Activated CD4-positive, alpha-beta memory T cell treated with anti-CD3 and anti-CD28 coated beads for 36 hours (primary cell): ENCODE data around the gene CCDC24. TPM values are rescaled to one million over a fixed set of nuclear protein-coding genes. Genes with fewer than 3 reads are reported as not detected.

Experiments
- CTCF ChIA-PET: fragments of 350-600 bp; sonication (Branson Sonifier 250); formaldehyde crosslinking; loops from one replicate; lab custom pipeline; 2021; ENCODE audit warnings: antibody characterized with exemption, inconsistent platforms; lab: Charles Lee
- POLR2A ChIA-PET: fragments of 350-600 bp; sonication (Branson Sonifier 250); formaldehyde crosslinking; loops from one replicate; lab custom pipeline; 2021; ENCODE audit warnings: antibody characterized with exemption; lab: Charles Lee
- DNase-seq: peaks from one replicate; pipeline ENCODE4 v3.0.0-alpha.2; 2020
- H3K27ac Mint-ChIP-seq: one replicate; pipeline ENCODE4 v1.8.0; 2021; ENCODE audit warnings: mixed read lengths
- H3K27me3 Mint-ChIP-seq: one replicate; pipeline ENCODE4 v1.8.0; 2021; ENCODE audit warnings: mixed read lengths
- H3K36me3 Mint-ChIP-seq: one replicate; pipeline ENCODE4 v1.8.0; 2021; ENCODE audit warnings: mixed read lengths
- H3K4me1 Mint-ChIP-seq: one replicate; pipeline ENCODE4 v1.8.0; 2021; ENCODE audit warnings: low read depth, mixed read lengths
- H3K4me3 Mint-ChIP-seq: one replicate; pipeline ENCODE4 v1.8.0; 2021; ENCODE audit warnings: mild to moderate bottlenecking, mixed read lengths
- H3K9me3 Mint-ChIP-seq: one replicate; pipeline ENCODE4 v1.8.0; 2021; ENCODE audit warnings: mixed read lengths
- intact Hi-C: fragments of 100-400 bp; cut with micrococcal nuclease; formaldehyde crosslinking; loops from one replicate; pipeline ENCODE4 v1.15.1; 2023
- total RNA-seq, 2 experiments: library from RNA; stranded (reverse); gene quantifications; one replicate each; pipeline ENCODE4 v1.2.3, GENCODE V29; 2021

The CCDC24 gene
- 1 to 10 TPM; 2.7 to 2.8 TPM for total RNA-seq

- no peaks in the 10 kb centered on the region for H3K9me3 Mint-ChIP-seq
- DNase-seq = peak; percentile 84
- ChIA-PET POLR2A (interaction anchor here (1.2 kb wide), 1 partner anchor 17 kb away, joined by 7 read pairs; the partner anchor contains the start of gene ATP6V0B), CTCF (interaction anchor here (0.7 to 3.8 kb wide), 4 partner anchors 14 to 56 kb away, joined by 3 to 23 read pairs (median 12); no protein-coding TSS in a partner anchor)
- intact Hi-C loops = loop anchor here (5.0 kb wide), 1 partner anchor 41 kb away; the partner anchor contains the start of gene SLC6A9
- no peaks in the 10 kb centered on the region for H3K36me3 Mint-ChIP-seq
- H3K27ac Mint-ChIP-seq = peak within 1 kb of the TSS; percentile 56
- H3K4me3 Mint-ChIP-seq = peak within 1 kb of the TSS; percentile 86
- peaks cover 11% of the 10 kb centered on the region for H3K4me1 Mint-ChIP-seq
- no peaks in the 10 kb centered on the region for H3K27me3 Mint-ChIP-seq
Measured at GRCh38 chr1:43991476-43992231, at the start of gene CCDC24. Gene CCDC24 (plus strand): TSS chr1:43991599. CDS start chr1:43991879, 280 bp downstream.

- intact Hi-C loops = no loop called here
- H3K27me3 Mint-ChIP-seq = no peaks in the 10 kb centered on the region
- POLR2A ChIA-PET = no interaction called here
Measured at GRCh38 chr1:43942411-43942810, 49.0 kb upstream of the CCDC24 start.

GRCh38 chr1:43944860-43945259 lies 46.5 kb upstream of the CCDC24 start:
- H3K4me1 Mint-ChIP-seq = peaks cover 36% of the 10 kb centered on the region

More at GRCh38 chr1:43942411-43942810, 49.0 kb upstream of the CCDC24 start:
- Mint-ChIP-seq H3K36me3 (peaks cover 3% of the 10 kb centered on the region), H3K4me3 (no peak overlapping the region), H3K27ac (no peak overlapping the region), H3K9me3 (no peaks in the 10 kb centered on the region), H3K4me1 (peaks cover 19% of the 10 kb centered on the region)
- CTCF ChIA-PET = interaction anchor here (1.5 to 5.8 kb wide), 2 partner anchors 8 to 94 kb away, joined by 4 to 122 read pairs; partner anchors contain the start of gene ARTN
- DNase-seq = no peak

GRCh38 chr1:43945674-43946235 lies 45.6 kb upstream of the CCDC24 start:
- intact Hi-C loops = loop anchor here (1.0 to 5.0 kb wide), 7 partner anchors 24 to 418 kb away; partner anchors contain the start of genes ATP6V0B, KDM4A and ST3GAL3
- no peak for DNase-seq
- no peaks in the 10 kb centered on the region for H3K27me3 Mint-ChIP-seq
- H3K36me3 Mint-ChIP-seq = peaks cover 6% of the 10 kb centered on the region
- peaks cover 41% of the 10 kb centered on the region for H3K4me1 Mint-ChIP-seq
- peak overlapping the region; percentile 88 for H3K4me3 Mint-ChIP-seq
- H3K9me3 Mint-ChIP-seq = no peaks in the 10 kb centered on the region
- POLR2A ChIA-PET = interaction anchor here (0.6 to 2.3 kb wide), 5 partner anchors 11 to 239 kb away, joined by 3 to 7 read pairs (median 3); partner anchors contain the start of genes ATP6V0B, DPH2 and ST3GAL3
- CTCF ChIA-PET = interaction anchor here (0.6 to 5.8 kb wide), 12 partner anchors 9 to 416 kb away, joined by 3 to 122 read pairs (median 6); partner anchors contain the start of genes ARTN, DPH2 and KDM4A
- H3K27ac Mint-ChIP-seq = peak overlapping the region; percentile 87

More at GRCh38 chr1:43944860-43945259, 46.5 kb upstream of the CCDC24 start:
- CTCF ChIA-PET = interaction anchor here (0.9 to 5.8 kb wide), 6 partner anchors 8 to 415 kb away, joined by 3 to 122 read pairs (median 6); partner anchors contain the start of genes ARTN and KDM4A
- H3K27ac Mint-ChIP-seq = peak overlapping the region; percentile 87
- H3K4me3 Mint-ChIP-seq = peak overlapping the region; percentile 88
- H3K36me3 Mint-ChIP-seq = peaks cover 3% of the 10 kb centered on the region
- POLR2A ChIA-PET = no interaction called here
- H3K9me3 Mint-ChIP-seq = no peaks in the 10 kb centered on the region
- no peak for DNase-seq
- intact Hi-C loops = loop anchor here (5.0 kb wide), 1 partner anchor 418 kb away; no protein-coding TSS in a partner anchor
- H3K27me3 Mint-ChIP-seq = no peaks in the 10 kb centered on the region

- intact Hi-C loops = loop anchor here (1.0 to 5.0 kb wide), 7 partner anchors 23 to 419 kb away; partner anchors contain the start of genes ATP6V0B, KDM4A and ST3GAL3
- peak; percentile 98 for DNase-seq
- Mint-ChIP-seq H3K36me3 (peaks cover 6% of the 10 kb centered on the region), H3K27ac (peak within 1 kb of the TSS; percentile 87), H3K27me3 (no peaks in the 10 kb centered on the region), H3K4me1 (peaks cover 41% of the 10 kb centered on the region), H3K9me3 (no peaks in the 10 kb centered on the region), H3K4me3 (peak within 1 kb of the TSS; percentile 88)
- ChIA-PET CTCF (interaction anchor here (0.6 to 5.8 kb wide), 14 partner anchors 12 to 417 kb away, joined by 3 to 122 read pairs (median 6); partner anchors contain the start of genes ARTN, DPH2 and KDM4A), POLR2A (interaction anchor here (0.6 to 2.3 kb wide), 7 partner anchors 11 to 239 kb away, joined by 3 to 11 read pairs (median 3); partner anchors contain the start of genes ATP6V0B, DPH2 and ST3GAL3)
Measured at GRCh38 chr1:43946236-43947060, 45.0 kb upstream of the CCDC24 start, which contains the start of gene IPO13. Gene IPO13 (plus strand): TSS chr1:43946950. CDS start chr1:43947601, 651 bp downstream.

- no peak for DNase-seq
- Mint-ChIP-seq H3K27me3 (no peaks in the 10 kb centered on the region), H3K36me3 (peaks cover 6% of the 10 kb centered on the region), H3K4me1 (peaks cover 44% of the 10 kb centered on the region), H3K4me3 (peak overlapping the region; percentile 88), H3K27ac (peak overlapping the region; percentile 87), H3K9me3 (no peaks in the 10 kb centered on the region)
- intact Hi-C loops = loop anchor here (5.0 kb wide), 1 partner anchor 420 kb away; no protein-coding TSS in a partner anchor
- ChIA-PET POLR2A (interaction anchor here (0.6 to 2.3 kb wide), 5 partner anchors 12 to 1101 kb away, joined by 3 to 11 read pairs (median 3); partner anchors contain the start of genes ATP6V0B and ZNF691), CTCF (interaction anchor here (0.7 to 5.8 kb wide), 8 partner anchors 13 to 184 kb away, joined by 3 to 122 read pairs (median 8); partner anchors contain the start of genes ARTN and DPH2)
Measured at GRCh38 chr1:43947061-43947873, 44.1 kb upstream of the CCDC24 start.

GRCh38 chr1:43947874-43948437 lies 43.4 kb upstream of the CCDC24 start:
- ChIA-PET POLR2A (interaction anchor here (0.9 to 2.3 kb wide), 4 partner anchors 12 to 1102 kb away, joined by 3 to 11 read pairs (median 5); partner anchors contain the start of genes ATP6V0B and ZNF691), CTCF (interaction anchor here (3.2 to 5.8 kb wide), 2 partner anchors 14 to 184 kb away, joined by 18 to 122 read pairs; partner anchors contain the start of gene ARTN)
- peaks cover 44% of the 10 kb centered on the region for H3K4me1 Mint-ChIP-seq
- intact Hi-C loops = loop anchor here (5.0 kb wide), 1 partner anchor 421 kb away; no protein-coding TSS in a partner anchor
- no peaks in the 10 kb centered on the region for H3K9me3 Mint-ChIP-seq
- peak overlapping the region; percentile 88 for H3K4me3 Mint-ChIP-seq
- H3K36me3 Mint-ChIP-seq = peaks cover 6% of the 10 kb centered on the region
- no peak overlapping the region for H3K27ac Mint-ChIP-seq
- H3K27me3 Mint-ChIP-seq = no peaks in the 10 kb centered on the region
- no peak for DNase-seq

GRCh38 chr1:43949678-43950077 lies 41.7 kb upstream of the CCDC24 start:
- no peaks in the 10 kb centered on the region for H3K27me3 Mint-ChIP-seq
- no peaks in the 10 kb centered on the region for H3K9me3 Mint-ChIP-seq
- H3K36me3 Mint-ChIP-seq = peaks cover 6% of the 10 kb centered on the region
- intact Hi-C loops = loop anchor here (5.0 kb wide), 1 partner anchor 422 kb away; no protein-coding TSS in a partner anchor
- H3K4me1 Mint-ChIP-seq = peaks cover 39% of the 10 kb centered on the region
- CTCF ChIA-PET = interaction anchor here (2.9 to 3.2 kb wide), 2 partner anchors 14 to 186 kb away, joined by 18 to 29 read pairs; partner anchors contain the start of gene ARTN
- no peak overlapping the region for H3K27ac Mint-ChIP-seq
- POLR2A ChIA-PET = interaction anchor here (2.1 kb wide), 1 partner anchor 9 kb away, joined by 5 read pairs; no protein-coding TSS in a partner anchor
- DNase-seq = no peak
- no peak overlapping the region for H3K4me3 Mint-ChIP-seq
